ENCODE measurements around the gene FAM98C. TPM values are rescaled to one million over a fixed set of nuclear protein-coding genes. Genes with fewer than 3 reads are reported as not detected.

FAM98C gene
- total and polyA plus RNA-seq, 4 experiments from 2014 or later = 18.2 to 53.8 (median 37.7) TPM

DNA sequence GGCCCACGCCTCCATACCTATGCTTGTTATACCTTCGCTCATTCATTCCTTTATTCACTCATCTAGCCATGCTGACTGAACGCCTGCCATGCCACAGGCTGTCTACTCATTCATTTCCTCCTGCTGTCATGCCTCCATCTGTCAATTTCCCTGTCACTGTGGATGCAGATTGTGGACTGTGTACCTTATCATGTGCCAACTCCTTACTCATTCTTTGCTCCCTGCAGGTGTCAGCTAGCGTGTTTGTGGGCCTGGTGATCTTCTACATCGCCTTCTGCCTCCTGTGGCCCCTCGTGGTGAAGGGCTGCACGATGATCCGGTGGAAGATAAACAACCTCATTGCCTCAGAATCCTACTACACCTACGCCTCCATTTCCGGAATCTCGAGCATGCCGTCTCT lies 32.6 kb upstream of the FAM98C start:
- Mint-ChIP-seq H3K36me3 (peaks cover 7 to 10% of the 10 kb centered on the region in 2 donors), H3K9me3 (no peaks in the 10 kb centered on the region), H3K27ac (peak overlapping the region in 2 of 7 donors; percentile 22 to 41), H3K4me1 (peaks cover 5 to 14% (median 10%) of the 10 kb centered on the region in 4 donors), H3K4me3 (no peak overlapping the region), H3K27me3 (peaks cover 2 to 5% of the 10 kb centered on the region in 2 donors)
- Histone ChIP-seq H3K9me3 (ENCODE audit: control insufficient read depth in 1 of 2, low read length in 2 of 2) (no peaks in the 10 kb centered on the region), H3K27me3 (ENCODE audit: insufficient read depth, low read length) (no peaks in the 10 kb centered on the region), H3K27ac (ENCODE audit: low read depth, low read length) (no peak overlapping the region), H3K4me1 (ENCODE audit: insufficient read depth, low read length) (peaks cover 9% of the 10 kb centered on the region), H3K4me3 (ENCODE audit: low read length in 2 of 2) (no peak overlapping the region), H3K36me3 (ENCODE audit: insufficient read depth, low read length) (no peaks in the 10 kb centered on the region)
- intact Hi-C loops (cut with micrococcal nuclease) = loop anchor here (10.0 kb wide), 2 partner anchors 245 to 465 kb away; partner anchors contain the start of genes EIF3K, MAP4K1, SIPA1L3 and WDR87
- no peak for DNase-seq
- CTCF ChIA-PET (ENCODE audit: partially characterized antibody) = interaction anchor here (0.9 kb wide), 1 partner anchor 35 kb away, joined by 3 read pairs; the partner anchor contains the start of gene CATSPERG
- POLR2A ChIA-PET (ENCODE audit: partially characterized antibody) = interaction anchor here (0.6 to 0.9 kb wide), 2 partner anchors 8 to 35 kb away, joined by 3 read pairs; partner anchors contain the start of gene CATSPERG

DNA sequence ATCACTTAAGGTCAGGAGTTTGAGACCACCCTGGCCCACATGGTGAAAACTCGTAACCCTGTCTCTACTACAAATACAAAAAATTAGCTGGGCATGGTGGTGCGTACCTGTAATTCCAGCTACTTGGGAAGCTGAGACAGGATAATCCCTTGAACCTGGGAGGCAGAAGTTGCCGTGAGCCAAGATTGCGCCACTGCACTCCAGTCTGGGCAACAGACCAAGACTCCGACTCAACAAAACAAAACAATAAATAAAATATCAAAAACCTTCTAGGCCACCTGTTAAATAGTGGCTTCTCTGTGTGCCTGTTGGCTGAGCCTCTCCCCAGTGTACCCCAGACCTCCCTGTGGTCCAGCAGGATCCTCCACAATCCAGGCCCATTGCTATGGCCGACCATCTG lies 31.8 kb upstream of the FAM98C start:
- no peaks in the 10 kb centered on the region for H3K9me3 Mint-ChIP-seq
- H3K9me3 ChIP-seq (ENCODE audit: control insufficient read depth in 1 of 2, low read length in 2 of 2) = no peaks in the 10 kb centered on the region
- no peak overlapping the region for H3K27ac Mint-ChIP-seq
- no peaks in the 10 kb centered on the region for H3K27me3 ChIP-seq (ENCODE audit: insufficient read depth, low read length)
- intact Hi-C loops (cut with micrococcal nuclease) = loop anchor here (10.0 kb wide), 2 partner anchors 244 to 466 kb away; partner anchors contain the start of genes EIF3K, MAP4K1, SIPA1L3 and WDR87
- H3K36me3 ChIP-seq (ENCODE audit: insufficient read depth, low read length) = no peaks in the 10 kb centered on the region
- peaks cover 11 to 21% (median 16%) of the 10 kb centered on the region in 4 donors for H3K4me1 Mint-ChIP-seq
- peaks cover 17% of the 10 kb centered on the region for H3K4me1 ChIP-seq (ENCODE audit: insufficient read depth, low read length)
- peaks cover 9 to 12% of the 10 kb centered on the region in 2 donors for H3K36me3 Mint-ChIP-seq
- no peak overlapping the region for H3K4me3 ChIP-seq (ENCODE audit: low read length in 2 of 2)
- H3K27me3 Mint-ChIP-seq = peaks cover 2 to 5% of the 10 kb centered on the region in 2 donors
- peak in 1 of 5 donors; percentile 8 for DNase-seq
- POLR2A ChIA-PET (ENCODE audit: partially characterized antibody) = interaction anchor here (0.9 kb wide), 1 partner anchor 35 kb away, joined by 3 read pairs; the partner anchor contains the start of gene CATSPERG
- no peak overlapping the region for H3K4me3 Mint-ChIP-seq
- H3K27ac ChIP-seq (ENCODE audit: low read depth, low read length) = no peak overlapping the region
- CTCF ChIA-PET (ENCODE audit: partially characterized antibody) = interaction anchor here (0.6 to 0.9 kb wide), 2 partner anchors 35 to 40 kb away, joined by 3 read pairs; partner anchors contain the start of gene CATSPERG

DNA sequence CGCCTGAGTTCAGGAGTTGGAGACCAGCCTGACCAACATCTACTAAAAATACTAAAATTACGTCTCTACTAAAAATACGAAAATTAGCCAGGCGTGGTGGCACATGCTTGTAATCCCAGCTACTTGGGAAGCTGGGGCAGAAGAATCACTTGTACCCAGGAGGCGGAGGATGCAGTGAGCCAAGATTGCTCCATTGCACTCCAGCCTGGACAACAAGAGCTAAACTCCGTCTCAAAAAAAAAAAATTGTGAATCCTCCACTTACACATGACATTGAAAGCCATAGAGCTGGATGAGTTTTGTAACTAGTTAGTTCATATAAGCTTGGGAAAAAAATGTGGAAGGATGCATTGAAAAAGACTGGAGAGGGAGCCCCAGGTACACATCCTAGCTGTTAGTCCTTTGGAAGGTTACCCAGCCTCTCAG lies 29.0 kb upstream of the FAM98C start:
- H3K27ac Mint-ChIP-seq = peak overlapping the region; percentile 90 to 99 (median 98)
- intact Hi-C loops (cut with micrococcal nuclease) = loop anchor here (1.0 to 10.0 kb wide), 8 partner anchors 12 to 525 kb away; partner anchors contain the start of genes EIF3K, GGN, MAP4K1 and NFKBIB

DNA sequence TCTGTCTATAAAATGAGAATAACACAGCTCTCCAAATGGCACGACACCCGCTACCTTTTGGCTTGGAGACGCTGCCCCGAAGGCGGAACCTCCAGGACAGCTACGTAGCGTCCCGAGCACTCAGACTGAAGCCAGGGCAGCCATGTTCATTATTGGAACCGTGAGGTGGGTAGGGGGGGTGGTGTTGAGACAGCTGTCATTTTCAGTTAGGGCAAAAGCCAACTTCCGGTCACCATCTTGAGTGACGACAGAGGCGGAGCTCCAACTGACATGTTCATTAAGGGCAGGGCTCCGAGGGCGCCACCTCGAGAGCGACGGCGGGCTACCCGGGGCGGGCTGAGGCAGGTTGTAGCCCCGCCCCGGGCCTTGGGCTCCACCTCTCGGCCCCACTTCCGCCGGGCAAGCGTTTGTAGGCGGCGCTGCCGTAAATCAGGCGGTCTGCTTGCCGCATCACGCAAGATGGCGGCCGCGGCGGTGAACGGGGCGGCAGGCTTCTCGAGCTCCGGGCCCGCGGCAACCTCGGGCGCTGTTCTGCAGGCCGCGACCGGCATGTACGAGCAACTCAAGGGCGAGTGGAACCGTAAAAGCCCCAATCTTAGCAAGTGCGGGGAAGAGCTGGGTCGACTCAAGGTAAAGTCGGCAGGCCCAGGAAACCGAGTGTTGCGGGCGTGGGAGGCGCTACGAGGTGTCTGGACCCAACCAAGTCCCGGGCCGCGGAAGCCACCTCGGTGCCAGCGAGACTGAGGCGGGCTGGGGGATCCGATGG lies 28.4 kb upstream of the FAM98C start, which contains the start of gene PSMD8:
PSMD8 (plus strand) TSS at position 240 of the 766 bp plus-strand sequence; CDS start at position 271, 31 bp downstream.
- H3K27me3 ChIP-seq (ENCODE audit: insufficient read depth, low read length) = no peaks in the 10 kb centered on the region
- Mint-ChIP-seq H3K36me3 (peaks cover 17 to 24% of the 10 kb centered on the region in 2 donors), H3K27me3 (peaks cover 2% of the 10 kb centered on the region in 2 donors), H3K4me3 (peak within 1 kb of the TSS; percentile 96 to 99 (median 98)), H3K4me1 (peaks cover 18 to 33% (median 24%) of the 10 kb centered on the region in 4 donors), H3K9me3 (no peaks in the 10 kb centered on the region), H3K27ac (peak within 1 kb of the TSS; percentile 90 to 99 (median 98))
- peak within 1 kb of the TSS; percentile 71 to 97 for H3K4me3 ChIP-seq (ENCODE audit: low read length in 2 of 2)
- H3K4me1 ChIP-seq (ENCODE audit: insufficient read depth, low read length) = peaks cover 30% of the 10 kb centered on the region
- peak within 1 kb of the TSS; percentile 94 for H3K27ac ChIP-seq (ENCODE audit: low read depth, low read length)
- intact Hi-C loops (cut with micrococcal nuclease) = loop anchor here (1.0 to 10.0 kb wide), 8 partner anchors 12 to 525 kb away; partner anchors contain the start of genes EIF3K, GGN, MAP4K1 and NFKBIB
- POLR2A ChIA-PET (ENCODE audit: partially characterized antibody) = interaction anchor here (0.8 to 5.7 kb wide), 23 partner anchors 10 to 1061 kb away, joined by 3 to 90 read pairs (median 6); partner anchors contain the start of genes ACTN4, CATSPERG, EIF3K and FAM98C
- H3K36me3 ChIP-seq (ENCODE audit: insufficient read depth, low read length) = peaks cover 18% of the 10 kb centered on the region
- no peaks in the 10 kb centered on the region for H3K9me3 ChIP-seq (ENCODE audit: control insufficient read depth in 1 of 2, low read length in 2 of 2)
- CTCF ChIA-PET (ENCODE audit: partially characterized antibody) = interaction anchor here (0.9 to 3.1 kb wide), 19 partner anchors 12 to 556 kb away, joined by 3 to 31 read pairs (median 5); partner anchors contain the start of genes CATSPERG, FAM98C, GGN and MRPS12
- DNase-seq = peak; percentile 98 to 99 (median 99)

More for the DNA sequence above, 29.0 kb upstream of the FAM98C start:
- Histone ChIP-seq H3K4me3 (ENCODE audit: low read length in 2 of 2) (peak overlapping the region; percentile 64 to 97), H3K36me3 (ENCODE audit: insufficient read depth, low read length) (peaks cover 12% of the 10 kb centered on the region), H3K27me3 (ENCODE audit: insufficient read depth, low read length) (no peaks in the 10 kb centered on the region), H3K4me1 (ENCODE audit: insufficient read depth, low read length) (peaks cover 30% of the 10 kb centered on the region), H3K9me3 (ENCODE audit: control insufficient read depth in 1 of 2, low read length in 2 of 2) (no peaks in the 10 kb centered on the region), H3K27ac (ENCODE audit: low read depth, low read length) (peak overlapping the region; percentile 94)
- Mint-ChIP-seq H3K27me3 (peaks cover 2% of the 10 kb centered on the region in 2 donors), H3K9me3 (no peaks in the 10 kb centered on the region), H3K4me1 (peaks cover 16 to 30% (median 23%) of the 10 kb centered on the region in 4 donors), H3K36me3 (peaks cover 14 to 18% of the 10 kb centered on the region in 2 donors), H3K4me3 (peak overlapping the region; percentile 90 to 99 (median 98))
- DNase-seq = no peak
- ChIA-PET POLR2A (ENCODE audit: partially characterized antibody) (interaction anchor here (0.8 to 5.7 kb wide), 23 partner anchors 11 to 1062 kb away, joined by 3 to 90 read pairs (median 6); partner anchors contain the start of genes ACTN4, CATSPERG, EIF3K and FAM98C), CTCF (ENCODE audit: partially characterized antibody) (interaction anchor here (0.9 to 3.1 kb wide), 19 partner anchors 12 to 557 kb away, joined by 3 to 31 read pairs (median 5); partner anchors contain the start of genes CATSPERG, FAM98C, GGN and MRPS12)

DNA sequence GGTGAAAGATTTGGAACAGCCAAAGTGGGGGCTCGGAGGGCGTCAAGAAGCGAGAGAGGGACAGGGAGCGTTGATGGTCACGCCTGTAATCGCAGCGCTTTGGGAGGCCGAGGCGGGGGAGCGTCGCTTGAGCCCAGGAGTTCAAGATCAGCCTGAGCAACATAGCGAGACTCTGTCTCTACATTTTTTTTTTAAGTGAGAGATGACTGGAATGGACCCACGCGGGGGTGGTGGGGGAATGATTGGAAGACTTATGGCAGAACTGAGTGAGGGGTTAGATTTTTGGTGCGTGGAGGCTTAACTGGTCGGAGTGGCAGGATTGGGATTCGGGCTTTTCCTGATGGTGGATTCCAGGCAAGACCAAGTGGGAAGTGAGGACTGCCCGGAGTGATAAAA lies 27.8 kb upstream of the FAM98C start:
- H3K27me3 Mint-ChIP-seq = peaks cover 2% of the 10 kb centered on the region in 2 donors
- peak overlapping the region; percentile 96 to 99 (median 98) for H3K4me3 Mint-ChIP-seq
- peaks cover 19 to 35% (median 24%) of the 10 kb centered on the region in 4 donors for H3K4me1 Mint-ChIP-seq
- H3K36me3 ChIP-seq (ENCODE audit: insufficient read depth, low read length) = peaks cover 21% of the 10 kb centered on the region
- H3K36me3 Mint-ChIP-seq = peaks cover 20 to 27% of the 10 kb centered on the region in 2 donors
- peaks cover 30% of the 10 kb centered on the region for H3K4me1 ChIP-seq (ENCODE audit: insufficient read depth, low read length)
- H3K27ac ChIP-seq (ENCODE audit: low read depth, low read length) = peak overlapping the region; percentile 94
- H3K27ac Mint-ChIP-seq = peak overlapping the region; percentile 90 to 99 (median 98)
- H3K9me3 ChIP-seq (ENCODE audit: control insufficient read depth in 1 of 2, low read length in 2 of 2) = no peaks in the 10 kb centered on the region
- ChIA-PET POLR2A (ENCODE audit: partially characterized antibody) (interaction anchor here (1.2 to 5.7 kb wide), 13 partner anchors 10 to 1016 kb away, joined by 3 to 90 read pairs (median 12); partner anchors contain the start of genes CATSPERG, FAM98C, GGN and MED29), CTCF (ENCODE audit: partially characterized antibody) (interaction anchor here (1.4 to 3.4 kb wide), 6 partner anchors 13 to 555 kb away, joined by 4 to 31 read pairs (median 10); partner anchors contain the start of genes FAM98C, GGN, MRPS12 and SARS2)
- H3K9me3 Mint-ChIP-seq = no peaks in the 10 kb centered on the region
- intact Hi-C loops (cut with micrococcal nuclease) = loop anchor here (10.0 kb wide), 2 partner anchors 240 to 470 kb away; partner anchors contain the start of genes EIF3K, MAP4K1, SIPA1L3 and WDR87
- H3K27me3 ChIP-seq (ENCODE audit: insufficient read depth, low read length) = no peaks in the 10 kb centered on the region
- DNase-seq = no peak
- peak overlapping the region; percentile 71 to 97 for H3K4me3 ChIP-seq (ENCODE audit: low read length in 2 of 2)

DNA sequence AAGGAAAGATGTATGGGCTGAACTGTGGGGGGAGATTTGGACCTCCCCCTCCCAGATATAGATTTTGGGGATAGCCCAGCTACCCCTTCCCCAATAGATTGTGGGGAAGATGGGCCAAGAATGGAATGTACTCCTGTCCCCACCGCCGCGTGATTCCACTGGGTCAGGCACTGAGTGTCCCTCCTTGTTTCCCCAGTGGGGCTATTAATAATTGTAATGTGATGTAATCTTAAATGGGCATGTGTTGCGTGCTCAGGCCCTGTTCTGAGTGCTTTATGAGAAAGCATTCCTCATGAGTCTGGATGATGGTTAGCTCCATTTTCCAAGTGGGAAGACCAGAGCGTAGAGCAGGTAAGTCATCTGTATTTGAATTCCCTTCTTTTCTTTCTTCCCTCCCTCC lies 27.1 kb upstream of the FAM98C start:
- Histone ChIP-seq H3K4me3 (ENCODE audit: low read length in 2 of 2) (peak overlapping the region; percentile 71 to 97), H3K9me3 (ENCODE audit: control insufficient read depth in 1 of 2, low read length in 2 of 2) (no peaks in the 10 kb centered on the region), H3K27ac (ENCODE audit: low read depth, low read length) (peak overlapping the region; percentile 94), H3K27me3 (ENCODE audit: insufficient read depth, low read length) (no peaks in the 10 kb centered on the region), H3K36me3 (ENCODE audit: insufficient read depth, low read length) (peaks cover 25% of the 10 kb centered on the region), H3K4me1 (ENCODE audit: insufficient read depth, low read length) (peaks cover 30% of the 10 kb centered on the region)
- POLR2A ChIA-PET (ENCODE audit: partially characterized antibody) = interaction anchor here (1.4 to 5.7 kb wide), 5 partner anchors 9 to 40 kb away, joined by 7 to 90 read pairs (median 77); partner anchors contain the start of genes CATSPERG, FAM98C, GGN and SPRED3
- CTCF ChIA-PET (ENCODE audit: partially characterized antibody) = interaction anchor here (1.3 to 3.4 kb wide), 3 partner anchors 12 to 555 kb away, joined by 4 to 31 read pairs (median 9); partner anchors contain the start of genes FAM98C, GGN, MRPS12 and SARS2
- Mint-ChIP-seq H3K9me3 (no peaks in the 10 kb centered on the region), H3K4me1 (peaks cover 19 to 35% (median 24%) of the 10 kb centered on the region in 4 donors), H3K27ac (peak overlapping the region in 5 of 7 donors; percentile 90 to 99 (median 99)), H3K36me3 (peaks cover 26 to 30% of the 10 kb centered on the region in 2 donors), H3K27me3 (peaks cover 0 to 2% of the 10 kb centered on the region in 2 donors), H3K4me3 (peak overlapping the region; percentile 96 to 99 (median 98))
- DNase-seq = peak in 1 of 5 donors; percentile 34
- intact Hi-C loops (cut with micrococcal nuclease) = loop anchor here (10.0 kb wide), 2 partner anchors 239 to 471 kb away; partner anchors contain the start of genes EIF3K, MAP4K1, SIPA1L3 and WDR87

Measured in CD4-positive, alpha-beta memory T cell (primary cell).